Measurements from ENCODE around the gene TRIM7. TPM values are rescaled to one million over a fixed set of nuclear protein-coding genes. Genes with fewer than 3 reads are reported as not detected.

The TRIM7 gene
- total and polyA plus RNA-seq, 8 donors: 0.45 to 20.4 (median 3.4) TPM; not detected in 1

DNA sequence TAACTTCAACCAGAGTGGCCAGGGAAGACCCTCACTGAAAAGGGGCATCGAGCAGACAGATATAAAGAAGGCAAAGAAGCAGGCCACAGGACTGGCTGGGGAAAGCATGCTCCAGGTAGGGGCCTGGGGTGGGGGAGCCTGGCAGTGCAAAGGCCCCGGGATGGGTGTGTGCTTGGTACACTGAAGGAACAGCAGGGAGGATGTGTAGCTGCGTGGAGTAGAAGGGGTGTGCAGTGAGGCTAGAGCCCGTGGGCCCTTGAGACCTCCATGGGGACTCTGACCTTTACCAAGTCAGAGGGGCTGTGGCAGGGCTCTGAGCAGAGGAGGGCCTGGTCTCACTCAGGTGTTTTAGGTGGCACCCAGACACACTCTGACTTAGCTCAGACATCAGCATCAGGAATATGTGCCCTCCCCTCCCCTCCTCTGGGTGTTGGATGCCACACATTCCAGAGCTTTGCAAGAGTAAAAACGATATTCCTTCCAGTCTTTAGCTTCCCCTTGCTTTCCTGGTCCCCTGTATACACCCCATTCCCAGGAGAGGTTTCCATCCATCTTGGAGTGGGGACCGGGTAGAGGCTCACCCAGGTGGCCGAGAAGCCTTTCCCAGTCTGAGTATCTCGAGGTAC, 7.6 kb downstream of the TRIM7 start:
- H3K4me1 ChIP-seq: peaks cover 2 to 15% (median 4%) of the 10 kb centered on the region in 4 donors
- no peak for DNase-seq
- WGBS, 5 donors: 66 to 78% (median 69%) methylated on average over 8 of the region's 8 CpGs
- intact Hi-C loops (cut with DNase I; ENCODE audit: low total_unique reads): no loop called here
- H3K27ac ChIP-seq: no peak overlapping the region
- TF ChIP-seq POLR2AphosphoS5 (IDR thresholded peaks at IDR 0.05) (no peak), POLR2A (IDR thresholded peaks at IDR 0.05) (no peak), EP300 (IDR thresholded peaks at IDR 0.05) (no peak)
- TF ChIP-seq, protein P1, sequence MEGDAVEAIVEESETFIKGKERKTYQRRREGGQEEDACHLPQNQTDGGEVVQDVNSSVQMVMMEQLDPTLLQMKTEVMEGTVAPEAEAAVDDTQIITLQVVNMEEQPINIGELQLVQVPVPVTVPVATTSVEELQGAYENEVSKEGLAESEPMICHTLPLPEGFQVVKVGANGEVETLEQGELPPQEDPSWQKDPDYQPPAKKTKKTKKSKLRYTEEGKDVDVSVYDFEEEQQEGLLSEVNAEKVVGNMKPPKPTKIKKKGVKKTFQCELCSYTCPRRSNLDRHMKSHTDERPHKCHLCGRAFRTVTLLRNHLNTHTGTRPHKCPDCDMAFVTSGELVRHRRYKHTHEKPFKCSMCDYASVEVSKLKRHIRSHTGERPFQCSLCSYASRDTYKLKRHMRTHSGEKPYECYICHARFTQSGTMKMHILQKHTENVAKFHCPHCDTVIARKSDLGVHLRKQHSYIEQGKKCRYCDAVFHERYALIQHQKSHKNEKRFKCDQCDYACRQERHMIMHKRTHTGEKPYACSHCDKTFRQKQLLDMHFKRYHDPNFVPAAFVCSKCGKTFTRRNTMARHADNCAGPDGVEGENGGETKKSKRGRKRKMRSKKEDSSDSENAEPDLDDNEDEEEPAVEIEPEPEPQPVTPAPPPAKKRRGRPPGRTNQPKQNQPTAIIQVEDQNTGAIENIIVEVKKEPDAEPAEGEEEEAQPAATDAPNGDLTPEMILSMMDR (IDR thresholded peaks at IDR 0.05): no peak
- H3K27me3 ChIP-seq: no peaks in the 10 kb centered on the region
- no peaks in the 10 kb centered on the region for H3K9me3 ChIP-seq
- H3K4me3 ChIP-seq: no peak overlapping the region
- H3K36me3 ChIP-seq: no peaks in the 10 kb centered on the region

DNA sequence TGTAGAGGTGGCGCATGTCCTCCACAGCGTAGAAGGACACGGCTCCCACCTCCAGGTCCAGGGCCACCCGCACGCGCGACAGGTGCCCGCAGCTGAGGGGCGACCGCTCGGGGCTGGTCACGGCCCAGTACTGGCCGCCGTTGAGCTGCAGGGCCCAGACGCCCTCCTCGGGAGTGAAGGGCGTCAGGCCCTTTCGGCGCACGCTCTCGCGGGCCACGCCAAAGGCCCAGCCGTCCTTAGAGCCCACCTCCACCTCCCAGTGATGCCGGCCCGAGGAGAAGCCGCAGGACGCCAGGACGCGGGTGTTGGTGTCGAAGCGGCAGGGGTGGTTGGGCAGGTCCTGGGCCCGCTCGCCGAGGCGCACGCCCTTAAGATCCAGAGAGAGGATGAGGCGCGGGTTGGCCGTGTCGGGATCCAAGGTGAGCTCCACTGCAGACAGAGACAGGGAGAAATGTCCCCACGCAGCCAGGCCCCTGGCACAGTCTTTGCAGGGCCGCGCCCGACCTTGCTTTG, 9.7 kb downstream of the TRIM7 start:
- H3K36me3 ChIP-seq: no peaks in the 10 kb centered on the region
- peaks cover 5 to 27% (median 20%) of the 10 kb centered on the region in 4 donors for H3K4me1 ChIP-seq
- DNase-seq: no peak
- no peak overlapping the region for H3K4me3 ChIP-seq
- no peaks in the 10 kb centered on the region for H3K27me3 ChIP-seq
- TF ChIP-seq, protein P1 (IDR thresholded peaks at IDR 0.05): no peak
- TF ChIP-seq EP300 (IDR thresholded peaks at IDR 0.05) (no peak), POLR2A (IDR thresholded peaks at IDR 0.05) (no peak), POLR2AphosphoS5 (IDR thresholded peaks at IDR 0.05) (no peak)
- H3K27ac ChIP-seq: no peak overlapping the region
- 65 to 73% (median 68%) methylated on average over 28 to 45 of the region's 45 CpGs for WGBS, 5 donors
- intact Hi-C loops (cut with DNase I; ENCODE audit: low total_unique reads): no loop called here
- H3K9me3 ChIP-seq: no peaks in the 10 kb centered on the region

DNA sequence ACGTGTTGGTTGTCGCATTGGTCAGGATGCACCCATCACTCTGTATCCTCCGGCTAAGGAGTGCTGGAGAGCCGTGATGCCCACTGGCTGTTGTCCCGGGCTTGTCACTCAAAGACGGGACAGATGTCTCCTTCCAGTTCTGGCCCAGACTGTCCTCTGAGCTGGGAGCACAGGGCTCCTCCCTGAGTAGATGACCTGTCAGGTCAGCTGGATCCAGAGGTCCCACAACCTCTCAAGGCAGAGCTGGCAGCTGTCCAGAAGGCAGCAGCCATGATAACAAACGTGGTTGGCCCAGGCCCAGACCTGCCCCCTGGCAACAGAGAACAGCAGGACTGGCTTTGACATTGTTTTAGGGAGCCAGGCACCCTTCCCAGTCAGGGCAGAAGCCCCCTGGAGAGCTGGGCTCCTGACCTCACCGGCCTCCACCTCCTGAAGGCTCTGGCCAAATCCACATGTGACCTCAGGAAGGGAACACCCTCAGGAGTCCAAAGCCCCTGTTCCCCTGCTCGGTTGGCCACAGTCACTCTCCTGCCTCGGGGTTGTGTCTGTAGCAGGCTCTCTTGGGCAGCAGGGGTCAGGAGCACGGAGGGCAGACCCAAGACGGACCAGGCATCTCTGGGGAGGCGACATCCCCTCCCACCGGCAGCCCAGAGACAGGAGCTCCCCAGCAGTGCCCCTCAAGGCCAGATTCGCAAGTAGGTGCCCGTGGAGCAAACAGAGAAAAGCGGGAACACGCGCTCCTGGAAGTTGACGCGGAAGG, 10.3 kb downstream of the TRIM7 start:
- TF ChIP-seq, protein P1 (IDR thresholded peaks at IDR 0.05): no peak
- TF ChIP-seq EP300 (IDR thresholded peaks at IDR 0.05) (no peak), POLR2A (IDR thresholded peaks at IDR 0.05) (no peak), POLR2AphosphoS5 (IDR thresholded peaks at IDR 0.05) (no peak)
- no peaks in the 10 kb centered on the region for H3K9me3 ChIP-seq
- H3K4me1 ChIP-seq: peaks cover 5 to 33% (median 27%) of the 10 kb centered on the region in 4 donors
- no peak overlapping the region for H3K27ac ChIP-seq
- 62 to 76% (median 72%) methylated on average over 10 to 21 of the region's 21 CpGs for WGBS, 5 donors
- intact Hi-C loops (cut with DNase I; ENCODE audit: low total_unique reads): no loop called here
- no peaks in the 10 kb centered on the region for H3K36me3 ChIP-seq
- no peak overlapping the region for H3K4me3 ChIP-seq
- H3K27me3 ChIP-seq: no peaks in the 10 kb centered on the region
- DNase-seq: peak in 1 of 2 donors; percentile 56

DNA sequence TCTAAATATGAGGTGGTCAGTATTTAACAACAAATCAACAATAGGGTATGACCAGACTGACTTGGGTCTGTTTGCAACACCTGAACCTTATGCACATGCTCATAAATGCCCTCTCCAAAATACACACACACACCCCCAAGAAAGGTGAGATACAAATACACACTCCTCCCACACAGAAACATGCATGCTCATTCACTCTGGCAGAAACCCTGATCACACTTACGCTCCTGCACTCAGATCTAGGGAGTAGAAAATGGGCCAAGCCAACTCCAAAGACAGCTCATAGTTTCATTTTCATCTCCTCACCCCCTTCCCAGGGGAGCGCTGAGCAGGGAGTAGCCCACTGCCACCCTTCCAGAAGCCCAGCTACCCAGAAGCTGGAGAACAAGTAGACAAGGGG, 11.3 kb downstream of the TRIM7 start:
- Histone ChIP-seq H3K4me3 (no peak overlapping the region), H3K27me3 (no peaks in the 10 kb centered on the region), H3K27ac (no peak overlapping the region), H3K4me1 (peaks cover 5 to 41% (median 36%) of the 10 kb centered on the region in 4 donors), H3K9me3 (no peaks in the 10 kb centered on the region), H3K36me3 (no peaks in the 10 kb centered on the region)
- TF ChIP-seq POLR2AphosphoS5 (IDR thresholded peaks at IDR 0.05) (no peak), POLR2A (IDR thresholded peaks at IDR 0.05) (no peak), EP300 (IDR thresholded peaks at IDR 0.05) (no peak)
- TF ChIP-seq, protein P1 (IDR thresholded peaks at IDR 0.05): no peak
- 55 to 92% (median 86%) methylated on average over 1 to 2 of the region's 2 CpGs for WGBS, 5 donors
- no peak for DNase-seq
- intact Hi-C loops (cut with DNase I; ENCODE audit: low total_unique reads): no loop called here

Data from stomach (tissue), 9 donors.